H9 (cell line): Measurements from ENCODE around the gene COQ8A. TPM values are rescaled to one million over a fixed set of nuclear protein-coding genes. Genes with fewer than 3 reads are reported as not detected.

Source experiments
- DNase-seq: peaks from one replicate; pipeline ENCODE4 v3.0.0-alpha.2; 2017
- H2AFZ ChIP-seq: one replicate; pipeline ENCODE4 v1.6.1; 2013; ENCODE audit warnings: mild to moderate bottlenecking, low read length, control low read depth, moderate library complexity
- H2AK5ac ChIP-seq: 2 replicates; pipeline ENCODE4 v1.6.1; 2013; ENCODE audit warnings: low read length, control low read depth, mixed read lengths; ENCODE audit not compliant: insufficient read length
- H2BK120ac ChIP-seq: one replicate; pipeline ENCODE4 v1.6.1; 2013; ENCODE audit warnings: low read depth, mild to moderate bottlenecking, low read length, control low read depth, inconsistent platforms; ENCODE audit not compliant: poor library complexity, severe bottlenecking
- H2BK12ac ChIP-seq: 2 replicates; pipeline ENCODE4 v1.6.1; 2013; ENCODE audit warnings: low read length, control low read depth, mixed read lengths, low read depth; ENCODE audit not compliant: insufficient read length
- H2BK15ac ChIP-seq: 2 replicates; pipeline ENCODE4 v1.6.1; 2013; ENCODE audit warnings: low read depth, low read length, control low read depth
- H2BK20ac ChIP-seq: one replicate; pipeline ENCODE4 v1.6.1; 2013; ENCODE audit warnings: low read depth, mild to moderate bottlenecking, low read length, control low read depth, inconsistent platforms; ENCODE audit not compliant: poor library complexity, severe bottlenecking
- H2BK5ac ChIP-seq: 2 replicates; pipeline ENCODE4 v1.6.1; 2013; ENCODE audit warnings: low read length, control low read depth, mixed read lengths; ENCODE audit not compliant: insufficient read length
- H3K14ac ChIP-seq: 2 replicates; pipeline ENCODE4 v1.6.1; 2013; ENCODE audit warnings: low read length, control low read depth; ENCODE audit not compliant: insufficient read depth
- H3K18ac ChIP-seq: 2 replicates; pipeline ENCODE4 v1.6.1; 2013; ENCODE audit warnings: low read depth, mild to moderate bottlenecking, mixed read lengths, low read length, control low read depth; ENCODE audit not compliant: insufficient read length
- H3K23ac ChIP-seq: 2 replicates; pipeline ENCODE4 v1.6.1; 2013; ENCODE audit warnings: low read length, control low read depth, mixed read lengths, low read depth; ENCODE audit not compliant: insufficient read length
- H3K23me2 ChIP-seq: 2 replicates; pipeline ENCODE4 v1.6.1; 2013; ENCODE audit warnings: low read depth, mild to moderate bottlenecking, mixed read lengths, low read length, control low read depth; ENCODE audit not compliant: insufficient read length, poor library complexity, severe bottlenecking
- H3K27ac ChIP-seq: 2 replicates; pipeline ENCODE4 v1.5.1; 2013; ENCODE audit warnings: low read length, control low read depth, mixed read lengths, low read depth; ENCODE audit not compliant: insufficient read length
- H3K27me3 ChIP-seq: 2 replicates; pipeline ENCODE4 v1.6.1; 2013; ENCODE audit warnings: low read length, control low read depth, inconsistent platforms; ENCODE audit not compliant: insufficient read depth
- H3K4ac ChIP-seq: 2 replicates; pipeline ENCODE4 v1.6.1; 2013; ENCODE audit warnings: low read depth, mild to moderate bottlenecking, control low read depth, inconsistent platforms, low read length, moderate library complexity
- H3K4me1 ChIP-seq: 2 replicates; pipeline ENCODE4 v1.6.1; 2013; ENCODE audit warnings: low read length, control low read depth, inconsistent platforms; ENCODE audit not compliant: insufficient read depth
- H3K4me2 ChIP-seq: 2 replicates; pipeline ENCODE4 v1.6.1; 2013; ENCODE audit warnings: low read length, control low read depth, mixed read lengths; ENCODE audit not compliant: insufficient read length, insufficient read depth
- H3K56ac ChIP-seq: 2 replicates; pipeline ENCODE4 v1.6.1; 2013; ENCODE audit warnings: low read depth, mild to moderate bottlenecking, mixed read lengths, low read length, control low read depth; ENCODE audit not compliant: insufficient read length
- H3K79me1 ChIP-seq: 2 replicates; pipeline ENCODE4 v1.6.1; 2013; ENCODE audit warnings: low read depth, mild to moderate bottlenecking, moderate library complexity, low read length, control low read depth, inconsistent platforms; ENCODE audit not compliant: insufficient read depth, poor library complexity, severe bottlenecking
- H3K79me2 ChIP-seq: 2 replicates; pipeline ENCODE4 v1.6.1; 2013; ENCODE audit warnings: low read length, control low read depth, inconsistent platforms; ENCODE audit not compliant: insufficient read depth
- H3K9ac ChIP-seq: 2 replicates; pipeline ENCODE4 v1.6.1; 2013; ENCODE audit warnings: low read length, control low read depth, mixed read lengths; ENCODE audit not compliant: insufficient read length; ENCODE audit errors: extremely low read depth
- H3K9me3 ChIP-seq: one replicate; pipeline ENCODE4 v1.6.1; 2013; ENCODE audit warnings: low read depth, low read length, inconsistent platforms; ENCODE audit not compliant: control insufficient read depth
- H3T11ph ChIP-seq: one replicate; pipeline ENCODE4 v1.6.1; 2013; ENCODE audit warnings: mild to moderate bottlenecking, low read length, control low read depth, inconsistent platforms
- H4K20me1 ChIP-seq: one replicate; pipeline ENCODE4 v1.6.1; 2013; ENCODE audit not compliant: control insufficient read depth, insufficient read length, insufficient read depth
- H4K5ac ChIP-seq: 2 replicates; pipeline ENCODE4 v1.6.1; 2013; ENCODE audit warnings: low read depth, mild to moderate bottlenecking, mixed read lengths, low read length, control low read depth; ENCODE audit not compliant: insufficient read length
- H4K8ac ChIP-seq: replicated peaks from 2 replicates; pipeline ENCODE4 v1.6.1; 2013; ENCODE audit warnings: low read length, control low read depth, mixed read lengths, low read depth; ENCODE audit not compliant: insufficient read length
- H4K91ac ChIP-seq: 2 replicates; pipeline ENCODE4 v1.6.1; 2013; ENCODE audit warnings: low read depth, mild to moderate bottlenecking, moderate library complexity, mixed read lengths, low read length, control low read depth; ENCODE audit not compliant: insufficient read length
- H3K27ac Mint-ChIP-seq, 3 experiments: 2 replicates in 2 of 3; 3 replicates in 1 of 3; pipeline ENCODE4 v1.8.0; 2020 to 2021; ENCODE audit warnings: mixed read lengths in 3 of 3, mild to moderate bottlenecking in 1 of 3, moderate library complexity in 1 of 3
- H3K27me3 Mint-ChIP-seq: 2 replicates; pipeline ENCODE4 v1.8.0; 2021; ENCODE audit warnings: low read depth, mild to moderate bottlenecking, moderate library complexity, mixed read lengths
- H3K36me3 Mint-ChIP-seq, 3 experiments: 2 replicates in 2 of 3; 3 replicates in 1 of 3; pipeline ENCODE4 v1.8.0; 2020 to 2021; ENCODE audit warnings: low read depth in 3 of 3, mixed read lengths in 3 of 3; ENCODE audit not compliant: insufficient read depth in 1 of 3
- H3K4me1 Mint-ChIP-seq, 2 experiments: 2 replicates each; pipeline ENCODE4 v1.8.0; 2020; ENCODE audit warnings: mixed read lengths in 2 of 2
- H3K4me3 Mint-ChIP-seq, 2 experiments: 2 replicates in 1 of 2; 3 replicates in 1 of 2; pipeline ENCODE4 v1.8.0; 2020 to 2021; ENCODE audit warnings: mild to moderate bottlenecking in 2 of 2, mixed read lengths in 2 of 2, moderate library complexity in 1 of 2
- H3K9me3 Mint-ChIP-seq, 2 experiments: 2 replicates in 1 of 2; 3 replicates in 1 of 2; pipeline ENCODE4 v1.8.0; 2020; ENCODE audit warnings: mild to moderate bottlenecking in 2 of 2, mixed read lengths in 2 of 2, moderate library complexity in 1 of 2
- WGBS: extraction: QIAGEN DNeasy Blood & Tissue Kit; methylation state at CpG from one replicate; pipeline ENCODE4 v1.1.7; 2013; ENCODE audit warnings: missing lambda C conversion rate, low lambda C conversion rate, mixed read lengths; ENCODE audit not compliant: insufficient read length; ENCODE audit errors: extremely low coverage; 5-methylcytosine and 5-hydroxymethylcytosine counted together
- total RNA-seq: library from RNA; stranded (reverse); gene quantifications from 2 replicates; pipeline ENCODE4 v1.2.1, GENCODE V29; 2021
- TF ChIP-seq, protein P1 (sequence below): fragments of 200-600 bp; sonication (generic); conservative IDR thresholded peaks from 3 replicates; pipeline ENCODE4 v1.8.0; 2021; ENCODE audit warnings: antibody characterized with exemption, mild to moderate bottlenecking

The COQ8A gene
- total RNA-seq, 1 experiment from 2014 or later: 26.0 TPM

GRCh38 chr1:227037121-227037520 is 97.0 kb downstream of the COQ8A start:
- no peaks in the 10 kb centered on the region for H3K9me3 Mint-ChIP-seq
- no peak for DNase-seq
- Histone ChIP-seq H3K18ac (no peak overlapping the region), H3K27me3 (no peaks in the 10 kb centered on the region), H3K4me2 (no peak overlapping the region), H3T11ph (no peak overlapping the region), H4K5ac (no peak overlapping the region), H3K14ac (no peak overlapping the region), H2BK20ac (no peak overlapping the region), H3K23ac (no peak overlapping the region), H2AK5ac (no peak overlapping the region), H3K56ac (no peak overlapping the region), H4K8ac (no peak overlapping the region), H4K20me1 (no peaks in the 10 kb centered on the region), H2BK120ac (no peak overlapping the region), H2AFZ (no peak overlapping the region), H3K23me2 (no peaks in the 10 kb centered on the region), H3K4ac (no peak overlapping the region), H3K9me3 (no peaks in the 10 kb centered on the region), H3K4me1 (no peaks in the 10 kb centered on the region), H2BK15ac (no peak overlapping the region), H4K91ac (no peak overlapping the region), H2BK5ac (no peak overlapping the region), H3K79me2 (no peaks in the 10 kb centered on the region), H3K9ac (no peak overlapping the region), H3K27ac (no peak overlapping the region), H3K79me1 (no peaks in the 10 kb centered on the region), H2BK12ac (no peak overlapping the region)
- H3K27me3 Mint-ChIP-seq: no peaks in the 10 kb centered on the region
- WGBS: no CpG with 5 or more reads among the region's 1 CpG
- no peak overlapping the region for H3K4me3 Mint-ChIP-seq
- TF ChIP-seq, protein P1, sequence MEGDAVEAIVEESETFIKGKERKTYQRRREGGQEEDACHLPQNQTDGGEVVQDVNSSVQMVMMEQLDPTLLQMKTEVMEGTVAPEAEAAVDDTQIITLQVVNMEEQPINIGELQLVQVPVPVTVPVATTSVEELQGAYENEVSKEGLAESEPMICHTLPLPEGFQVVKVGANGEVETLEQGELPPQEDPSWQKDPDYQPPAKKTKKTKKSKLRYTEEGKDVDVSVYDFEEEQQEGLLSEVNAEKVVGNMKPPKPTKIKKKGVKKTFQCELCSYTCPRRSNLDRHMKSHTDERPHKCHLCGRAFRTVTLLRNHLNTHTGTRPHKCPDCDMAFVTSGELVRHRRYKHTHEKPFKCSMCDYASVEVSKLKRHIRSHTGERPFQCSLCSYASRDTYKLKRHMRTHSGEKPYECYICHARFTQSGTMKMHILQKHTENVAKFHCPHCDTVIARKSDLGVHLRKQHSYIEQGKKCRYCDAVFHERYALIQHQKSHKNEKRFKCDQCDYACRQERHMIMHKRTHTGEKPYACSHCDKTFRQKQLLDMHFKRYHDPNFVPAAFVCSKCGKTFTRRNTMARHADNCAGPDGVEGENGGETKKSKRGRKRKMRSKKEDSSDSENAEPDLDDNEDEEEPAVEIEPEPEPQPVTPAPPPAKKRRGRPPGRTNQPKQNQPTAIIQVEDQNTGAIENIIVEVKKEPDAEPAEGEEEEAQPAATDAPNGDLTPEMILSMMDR: no peak
- peaks cover 6% of the 10 kb centered on the region in 2 experiments for H3K4me1 Mint-ChIP-seq
- peaks cover 12 to 25% (median 19%) of the 10 kb centered on the region in 3 experiments; a peak in 6 of 7 replicates for H3K36me3 Mint-ChIP-seq
- H3K27ac Mint-ChIP-seq: no peak overlapping the region

Other genes with a start within 250 kb of the COQ8A start
- 3.8 and 4.0 TPM in 2 replicates for gene ITPKB, start 201.0 kb upstream of the COQ8A start, total RNA-seq
- 17.4 and 19.8 TPM in 2 replicates for gene PSEN2, start 69.7 kb upstream of the COQ8A start, total RNA-seq